NCI-H2171 treated with DMSO at 0.1 percent for 48 hours (cell line): ENCODE measurements around the gene CDK18.
A peak's percentile ranks its signal among the peaks of the same experiment; 100 is the strongest.
"Not testable (repeated sequence)": the region's sequence is repeated elsewhere in the genome, so short reads cannot be mapped to it uniquely, and the experiment has no call there.

Experiments used
- DNase-seq: peaks from one replicate; lab custom pipeline; 2025; lab: John Stamatoyannopoulos, UW

CDK18 gene

DNA sequence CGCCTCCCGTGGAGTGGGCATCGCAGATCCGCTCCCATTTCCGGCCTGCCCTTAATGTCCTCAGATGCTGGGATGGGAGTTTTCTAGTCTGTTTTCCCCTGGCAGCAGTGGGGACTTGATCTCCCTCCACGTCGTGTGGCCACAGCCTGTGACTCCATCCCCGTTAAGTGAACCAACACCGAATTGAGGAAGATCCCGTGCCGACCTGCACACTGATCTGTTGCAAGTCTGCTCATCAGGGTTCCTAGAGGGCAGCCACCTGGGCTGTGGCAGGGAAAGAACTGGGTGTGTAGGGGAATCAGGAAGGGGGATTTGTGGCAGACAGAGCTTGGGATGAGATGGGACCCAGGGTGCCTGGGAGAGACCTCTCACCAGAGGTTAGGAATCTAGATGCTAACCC is 23.3 kb upstream of the CDK18 start:
- peak; percentile 47 for DNase-seq

DNA sequence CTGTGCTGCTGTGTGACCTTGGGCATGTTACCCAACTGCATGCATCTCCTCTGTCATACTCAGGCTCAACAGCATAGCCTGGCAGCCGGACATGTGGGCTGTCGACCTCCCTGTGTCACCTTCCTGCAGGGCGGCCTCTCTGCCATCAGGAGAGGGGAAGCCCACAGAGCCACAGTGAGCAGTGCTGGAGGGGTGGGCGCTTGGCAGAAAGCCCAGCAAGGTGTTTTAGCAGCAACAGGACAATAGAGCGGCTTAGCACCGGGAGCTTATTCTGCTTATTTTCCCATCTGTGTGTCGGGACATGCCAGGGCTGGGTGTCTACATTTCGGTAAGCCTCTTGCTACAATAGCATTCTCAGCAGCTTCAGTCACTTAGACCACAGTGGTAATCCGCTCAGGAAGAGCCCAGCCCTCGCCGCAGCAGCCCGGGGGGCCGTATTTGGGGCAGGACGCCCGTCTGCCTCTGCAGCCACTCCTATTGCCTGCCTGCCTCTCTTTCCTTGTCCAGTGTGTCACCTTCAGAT is 22.8 kb upstream of the CDK18 start:
- peak; percentile 75 for DNase-seq

DNA sequence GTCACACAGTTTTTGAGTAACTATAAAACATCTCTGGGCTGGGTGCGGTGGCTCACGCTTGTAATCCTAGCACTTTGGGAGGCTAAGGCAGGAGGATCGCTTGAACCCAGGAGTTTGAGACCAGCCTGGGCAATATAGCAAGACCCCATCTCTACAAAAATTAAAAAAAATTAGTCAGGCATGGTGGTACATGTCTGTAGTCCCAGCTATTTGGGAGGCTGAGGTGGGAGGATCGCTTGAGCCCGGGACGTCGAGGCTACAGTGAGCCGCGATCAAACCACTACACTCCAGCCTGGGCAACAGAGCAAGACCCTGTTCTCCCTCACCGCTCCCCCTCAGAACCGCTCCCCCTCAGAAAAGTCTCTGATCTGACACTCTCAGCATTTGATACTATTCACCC is 21.9 kb upstream of the CDK18 start:
- not testable (repeated sequence) for DNase-seq

DNA sequence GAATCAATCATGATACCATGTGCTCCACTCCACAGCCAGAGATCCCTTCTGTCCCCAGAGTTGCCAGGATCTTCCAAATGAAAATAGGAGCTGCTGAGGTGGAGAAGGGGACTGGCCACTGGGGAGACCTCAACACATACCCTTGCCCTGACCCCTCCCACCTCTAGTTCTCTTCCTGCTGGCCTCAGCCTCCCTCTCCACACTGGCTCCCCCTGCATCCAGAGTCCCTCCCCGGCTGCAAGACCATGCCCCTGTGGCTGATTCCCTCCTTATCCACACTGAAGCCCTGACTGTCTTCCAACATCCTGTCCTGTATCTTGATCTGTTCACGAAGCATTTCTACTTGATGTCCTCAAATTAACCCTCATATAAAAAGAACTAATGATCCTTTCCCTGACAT is 21.1 kb upstream of the CDK18 start:
- DNase-seq, result no peak

DNA sequence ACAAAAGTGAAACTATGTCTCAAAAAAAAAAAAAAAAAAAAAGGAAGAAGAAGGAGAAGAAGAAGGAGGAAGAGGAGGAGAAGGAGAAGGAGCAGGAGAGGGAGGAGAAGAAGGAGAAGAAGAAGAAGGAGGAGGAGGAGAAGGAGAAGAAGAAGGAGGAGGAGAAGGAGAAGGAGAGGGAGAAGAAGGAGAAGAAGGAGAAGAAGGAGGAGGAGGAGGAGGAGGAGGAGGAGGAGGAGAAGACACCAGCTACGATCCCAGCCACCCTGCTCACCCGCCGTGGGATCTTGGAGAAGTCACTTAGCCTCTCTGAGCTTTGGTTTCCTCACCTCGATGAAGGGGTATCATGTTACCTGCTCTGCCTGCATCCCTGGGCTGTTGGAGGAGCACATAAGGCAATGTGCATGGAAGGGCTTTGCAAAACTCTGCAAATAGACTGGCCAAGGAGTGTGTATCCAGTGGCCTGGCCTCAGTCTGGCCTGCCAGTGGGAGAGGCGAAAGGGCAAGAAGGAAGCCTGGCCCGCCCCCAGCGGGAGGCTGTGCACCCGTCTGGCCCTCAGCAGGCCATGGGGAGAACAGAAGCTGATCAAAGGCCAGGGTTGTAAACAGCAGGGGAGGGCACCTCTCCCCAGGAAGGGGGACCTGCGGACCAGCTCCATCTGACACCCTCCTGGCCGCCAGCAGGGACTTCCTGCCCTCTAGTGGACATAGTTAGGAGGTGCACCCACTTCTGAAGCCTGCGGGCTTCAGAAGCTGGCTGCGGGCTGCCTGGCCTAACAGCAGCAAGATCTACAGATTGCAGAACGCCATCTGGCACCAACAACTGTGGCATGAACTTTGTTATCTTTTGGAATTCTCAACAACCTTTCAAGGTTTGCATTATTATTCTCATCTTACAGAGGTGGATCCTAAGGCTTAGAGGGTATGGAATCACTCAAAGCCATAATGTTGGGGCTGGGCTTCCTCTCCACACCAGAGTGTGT is 19.2 kb upstream of the CDK18 start:
- DNase-seq, result peak; percentile 97

DNA sequence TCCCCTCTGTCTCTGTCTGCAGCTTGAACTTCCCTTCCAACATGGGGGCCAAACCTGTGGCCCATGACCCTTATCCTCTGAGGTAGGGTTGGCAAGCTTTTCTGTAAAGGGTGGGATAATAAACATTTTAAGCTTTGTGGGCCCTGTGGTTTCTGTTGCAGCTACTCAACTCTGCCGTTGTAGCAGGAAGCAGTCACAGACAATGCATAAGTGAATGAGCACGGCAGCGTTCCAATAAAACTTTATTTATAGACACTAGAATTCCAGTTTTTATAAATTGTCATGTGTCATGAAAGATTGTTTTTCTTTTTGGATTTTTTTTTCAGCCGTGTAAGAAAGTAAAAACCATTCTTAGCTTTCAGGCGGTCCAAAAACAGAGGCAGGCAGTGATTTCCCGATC is 18.2 kb upstream of the CDK18 start:
- no peak for DNase-seq

DNA sequence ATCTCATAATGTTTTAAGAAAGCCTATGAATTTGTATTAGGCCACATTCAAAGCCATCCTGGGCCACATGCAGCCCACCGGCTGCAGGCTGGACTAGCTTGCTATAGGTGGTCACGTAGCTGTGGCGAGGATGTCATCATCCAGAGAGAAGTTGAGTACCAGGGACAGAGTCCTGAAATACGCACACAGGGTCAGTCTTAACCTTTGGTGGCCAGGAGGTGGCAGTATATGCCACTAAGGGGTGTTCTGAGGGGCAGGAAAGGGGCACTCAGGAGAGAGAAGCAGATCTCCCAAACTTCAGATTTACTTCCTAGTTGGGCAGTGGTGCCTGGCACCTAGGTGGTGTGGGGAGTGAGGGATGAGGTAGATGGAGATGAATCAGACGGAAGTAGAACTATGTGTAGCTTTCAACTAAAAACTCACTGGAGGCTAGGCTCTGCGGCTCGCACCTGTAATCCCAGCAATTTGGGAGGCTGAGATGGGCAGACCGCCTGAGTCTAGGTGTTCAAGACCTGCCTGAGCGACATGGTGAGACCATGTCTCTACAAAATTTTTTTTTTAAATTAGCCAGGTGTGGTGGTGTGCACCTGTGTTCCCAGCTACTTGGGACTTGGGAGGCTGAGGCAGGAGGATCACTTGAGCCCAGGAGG is 16.3 kb upstream of the CDK18 start:
- DNase-seq, result peak; percentile 51

DNA sequence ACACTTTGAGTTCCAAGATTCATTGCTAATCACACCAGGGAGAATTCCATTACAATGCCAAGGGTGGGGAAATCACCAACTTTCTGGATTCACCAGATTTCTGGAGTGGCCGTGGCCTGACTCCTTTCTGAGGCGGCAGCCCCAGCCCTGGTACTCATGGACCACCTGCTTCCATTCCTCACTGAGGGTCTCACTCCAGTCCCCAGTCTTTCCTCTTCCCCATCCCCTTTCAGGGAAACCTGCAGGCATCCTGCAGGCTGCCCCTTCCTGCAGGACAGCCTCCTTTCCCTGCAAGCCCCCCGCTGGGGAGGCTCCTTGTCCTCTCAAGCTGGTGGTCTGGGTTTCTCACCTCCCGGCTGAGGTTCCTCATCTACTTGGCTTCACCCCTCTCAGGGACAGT is 12.7 kb upstream of the CDK18 start:
- DNase-seq, result no peak

DNA sequence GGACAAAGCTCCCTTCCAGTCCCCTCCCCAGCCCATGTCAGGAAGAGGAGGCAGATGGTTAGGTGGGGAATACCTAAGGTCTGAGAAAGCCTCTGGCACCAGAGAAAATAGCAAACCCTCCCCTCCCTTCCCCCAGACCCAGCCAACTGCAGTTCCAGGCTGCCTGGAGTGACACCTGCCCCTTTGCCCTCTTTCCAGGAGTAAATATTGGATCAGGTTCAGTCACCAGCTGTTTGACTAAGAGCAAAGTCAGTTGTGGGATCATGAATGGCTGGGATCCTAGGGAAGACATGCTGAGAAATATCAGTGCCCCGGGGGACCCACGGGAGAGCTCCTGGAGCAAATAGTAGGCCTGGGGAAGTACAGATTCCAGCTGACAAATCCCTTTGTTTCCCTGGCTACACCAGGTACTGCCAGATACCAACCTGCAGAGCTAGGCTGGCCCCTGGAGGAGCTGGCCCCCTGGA is 12.2 kb upstream of the CDK18 start:
- peak; percentile 100 for DNase-seq

DNA sequence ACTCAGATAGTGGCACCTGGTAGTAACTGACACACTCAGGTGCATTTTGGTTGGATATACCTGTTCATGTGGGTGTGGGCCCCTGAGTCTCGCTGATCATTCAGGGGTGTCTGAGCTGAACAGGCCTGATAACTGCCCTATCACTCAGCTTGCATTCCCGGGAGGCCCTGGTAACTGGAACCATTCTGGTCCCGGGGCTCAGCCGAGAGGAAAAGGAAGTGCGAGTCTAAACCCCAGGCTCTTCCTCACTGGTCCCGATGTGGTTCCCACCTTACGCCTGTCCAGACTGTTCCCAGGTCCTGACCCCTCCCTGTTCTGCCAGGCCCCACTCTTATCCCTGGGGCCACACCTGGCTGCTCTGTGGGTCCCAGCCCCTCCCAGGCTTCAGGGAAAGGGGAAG is 11.7 kb upstream of the CDK18 start:
- DNase-seq, result peak; percentile 61

DNA sequence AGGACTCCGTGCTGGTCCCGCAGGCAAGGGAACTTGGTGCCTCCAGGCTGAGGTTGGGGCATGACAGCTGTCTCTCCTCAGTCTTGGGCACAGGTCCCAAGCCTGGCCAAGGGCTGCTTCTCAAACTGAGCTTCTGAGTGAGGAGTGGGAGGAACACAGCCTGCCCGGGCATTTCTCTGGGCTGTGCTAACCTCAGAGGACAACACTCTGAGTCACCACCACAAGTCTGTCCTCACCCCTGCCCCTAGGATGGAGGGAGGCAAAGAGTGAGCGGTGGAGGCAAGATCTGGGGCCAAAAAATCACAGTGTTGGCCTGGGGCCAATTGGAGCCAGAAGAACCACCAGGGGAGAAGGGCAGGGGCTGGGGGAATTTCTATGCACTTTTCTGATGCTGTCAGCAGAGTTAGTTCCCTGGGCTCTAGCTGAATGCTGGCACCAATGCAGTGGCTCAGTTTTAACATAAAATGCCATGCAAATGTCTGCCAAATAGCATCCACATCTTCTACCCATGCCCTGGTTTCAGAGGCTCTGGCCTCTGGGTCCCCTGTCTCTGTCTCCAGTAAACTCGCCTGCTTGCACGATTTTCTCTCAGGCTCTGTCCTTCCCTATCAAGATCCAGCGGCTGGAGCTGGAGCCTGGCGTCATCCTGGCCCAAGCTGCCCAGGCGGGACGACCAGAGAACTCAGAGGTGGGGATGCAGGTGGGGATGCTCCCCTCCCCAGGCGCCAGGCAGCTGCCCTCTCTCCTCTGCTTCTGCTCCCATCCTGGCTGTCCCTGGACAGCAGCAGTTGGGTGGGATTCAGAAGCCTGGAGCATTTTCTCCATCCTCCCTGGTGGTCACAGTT is 11.0 kb upstream of the CDK18 start:
- DNase-seq, result peak; percentile 32

DNA sequence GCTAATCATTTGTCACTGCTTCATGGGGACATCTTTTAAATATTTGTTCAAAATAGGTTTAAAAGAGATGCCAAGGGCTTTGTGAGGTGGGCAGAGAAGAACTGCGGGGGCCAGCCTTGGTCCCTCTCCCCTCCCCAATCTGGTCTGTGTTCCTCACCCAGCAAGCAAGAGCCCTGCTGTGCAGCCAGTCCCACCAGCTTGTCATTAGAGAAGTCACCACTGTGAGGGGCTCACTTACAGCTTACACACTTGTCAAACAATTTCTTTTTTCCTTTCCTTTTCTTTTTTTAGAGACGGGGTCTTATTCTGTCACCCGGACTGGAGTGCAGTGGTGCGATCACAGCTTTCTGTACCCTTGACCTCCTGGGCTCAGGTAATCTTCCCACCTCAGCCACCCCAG is 10.4 kb upstream of the CDK18 start:
- DNase-seq, result no peak

DNA sequence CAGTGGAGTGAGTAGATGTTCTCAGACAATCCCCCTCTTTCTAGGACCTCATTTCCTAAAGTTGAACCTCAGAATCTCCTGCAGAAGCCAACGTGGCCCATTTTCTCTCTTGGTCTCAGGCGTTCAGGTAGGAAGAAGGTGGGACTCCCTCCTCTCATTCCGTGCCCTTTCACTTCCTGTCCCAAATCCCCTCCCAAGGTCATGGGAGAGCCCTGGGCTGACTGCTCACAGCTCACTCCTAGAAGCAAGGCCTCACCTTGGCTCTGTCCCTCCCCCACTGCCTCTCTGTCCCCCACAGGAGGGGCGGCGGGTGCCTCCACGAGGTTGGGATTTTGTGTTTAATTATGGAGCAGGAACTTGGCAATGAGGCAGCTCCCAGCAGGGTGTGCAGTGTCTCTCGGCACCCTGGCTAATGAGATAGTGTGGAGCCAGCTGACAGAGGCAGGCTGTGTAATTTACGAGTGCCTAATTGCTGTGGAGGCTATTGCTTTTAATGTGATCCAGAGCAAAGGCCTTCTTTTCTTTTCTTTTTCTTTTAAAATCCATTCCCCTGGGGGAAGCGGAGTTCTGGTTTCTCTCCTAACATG is 9.1 kb upstream of the CDK18 start:
- peak; percentile 89 for DNase-seq

DNA sequence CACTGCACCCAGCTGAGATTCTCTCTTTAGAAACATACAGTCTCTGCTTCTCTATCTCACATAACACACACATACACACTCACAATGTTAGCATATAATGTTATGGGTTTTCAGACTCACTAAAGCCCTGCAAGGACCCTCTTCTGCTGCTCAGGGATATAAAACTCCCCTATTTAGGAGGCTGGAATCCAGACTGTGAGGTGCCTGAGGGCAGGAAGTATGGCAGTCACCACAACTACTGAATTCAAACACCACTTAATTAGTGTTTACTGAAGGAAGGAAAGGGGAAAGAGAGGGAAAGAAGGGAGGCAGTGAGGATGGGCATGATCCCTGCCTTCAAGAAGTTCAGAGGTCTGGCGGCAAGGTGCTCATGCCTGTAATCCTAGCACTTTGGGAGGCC is 7.8 kb upstream of the CDK18 start:
- DNase-seq, result no peak

DNA sequence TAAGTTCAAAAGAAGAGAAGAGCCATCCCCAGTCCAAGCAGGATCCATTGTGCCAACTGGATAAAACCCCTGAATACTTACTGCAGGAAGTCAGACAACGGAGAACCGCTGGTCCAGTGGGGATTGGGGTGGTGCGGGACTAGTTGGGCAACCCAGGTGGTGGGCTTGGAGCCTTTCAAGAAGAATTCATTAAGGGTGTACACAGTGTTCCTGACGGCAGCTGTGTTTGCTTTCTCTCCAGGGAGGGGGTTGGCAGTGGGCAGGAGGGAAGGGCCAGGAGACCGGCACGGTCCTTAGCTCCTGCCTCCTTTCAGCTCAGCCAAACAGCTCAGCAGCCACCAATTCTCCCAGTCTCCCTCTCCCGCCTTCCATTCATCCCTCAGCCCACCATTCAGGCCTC is 7.1 kb upstream of the CDK18 start:
- peak; percentile 31 for DNase-seq

DNA sequence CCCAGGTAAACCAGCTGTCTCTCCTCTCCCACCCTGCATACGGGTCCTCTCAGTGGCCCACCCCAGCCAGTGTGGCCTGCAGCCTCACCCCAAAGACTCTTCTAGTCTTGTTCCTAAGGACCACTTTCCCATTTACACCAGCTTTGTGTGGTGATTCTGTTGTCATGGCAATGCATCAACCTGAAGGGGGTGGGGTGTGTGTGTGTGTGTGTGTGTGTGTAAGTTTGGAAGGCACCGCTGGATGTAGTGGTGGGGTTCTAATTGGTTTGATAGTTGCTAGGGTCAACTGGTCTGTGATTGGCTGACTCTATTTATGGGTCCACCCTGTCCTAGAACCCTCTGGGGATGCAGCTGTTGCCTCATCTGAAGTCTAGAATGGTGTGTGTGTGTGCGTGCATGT is 4.7 kb upstream of the CDK18 start:
- no peak for DNase-seq

DNA sequence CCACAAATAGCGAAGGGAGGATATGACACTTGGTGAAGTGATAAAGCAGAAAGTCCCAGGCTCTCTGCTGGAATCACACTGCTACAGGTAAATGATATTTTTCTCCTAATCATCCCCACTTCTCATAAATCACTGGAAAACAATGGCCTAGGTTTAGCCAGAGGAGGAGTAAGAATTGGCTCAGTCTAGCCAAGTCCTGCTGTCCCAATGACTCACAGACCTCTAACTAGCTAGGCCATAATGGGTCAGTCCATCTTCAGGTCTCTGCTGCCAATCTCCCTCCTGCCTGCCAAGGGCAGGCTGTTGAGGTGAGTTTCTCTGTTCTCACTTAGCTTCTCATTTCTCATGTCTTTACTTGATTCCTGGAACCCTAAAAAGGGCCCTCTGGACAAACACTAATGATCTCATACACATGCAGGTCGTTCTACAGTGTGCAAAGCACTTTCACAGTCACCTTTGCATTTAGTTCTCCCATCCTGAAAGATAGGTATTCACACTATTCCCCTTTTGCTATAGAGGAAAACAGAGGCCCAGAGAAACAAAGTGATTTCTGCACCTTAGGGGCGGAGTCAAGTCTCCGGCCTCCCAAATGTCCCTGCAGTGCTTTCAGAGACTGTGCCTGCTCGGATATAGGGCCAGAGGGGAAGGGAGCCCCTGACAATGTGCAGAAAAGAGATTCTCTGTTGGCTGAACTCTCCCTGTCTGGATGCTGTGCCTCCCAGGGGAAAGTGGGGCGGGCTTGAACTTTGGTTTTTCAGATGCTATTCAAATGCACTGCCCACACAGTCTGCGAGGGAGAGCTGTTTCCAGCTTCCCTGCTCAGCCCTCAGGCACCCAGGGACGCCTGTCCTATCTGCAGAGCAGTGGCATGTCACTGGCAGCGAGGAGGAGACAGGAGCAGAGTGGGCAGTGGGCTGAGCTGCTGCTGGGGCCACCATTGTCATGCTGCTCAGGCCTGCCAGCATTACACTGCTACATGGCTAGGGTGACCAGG is 3.9 kb upstream of the CDK18 start:
- DNase-seq, result no peak

DNA sequence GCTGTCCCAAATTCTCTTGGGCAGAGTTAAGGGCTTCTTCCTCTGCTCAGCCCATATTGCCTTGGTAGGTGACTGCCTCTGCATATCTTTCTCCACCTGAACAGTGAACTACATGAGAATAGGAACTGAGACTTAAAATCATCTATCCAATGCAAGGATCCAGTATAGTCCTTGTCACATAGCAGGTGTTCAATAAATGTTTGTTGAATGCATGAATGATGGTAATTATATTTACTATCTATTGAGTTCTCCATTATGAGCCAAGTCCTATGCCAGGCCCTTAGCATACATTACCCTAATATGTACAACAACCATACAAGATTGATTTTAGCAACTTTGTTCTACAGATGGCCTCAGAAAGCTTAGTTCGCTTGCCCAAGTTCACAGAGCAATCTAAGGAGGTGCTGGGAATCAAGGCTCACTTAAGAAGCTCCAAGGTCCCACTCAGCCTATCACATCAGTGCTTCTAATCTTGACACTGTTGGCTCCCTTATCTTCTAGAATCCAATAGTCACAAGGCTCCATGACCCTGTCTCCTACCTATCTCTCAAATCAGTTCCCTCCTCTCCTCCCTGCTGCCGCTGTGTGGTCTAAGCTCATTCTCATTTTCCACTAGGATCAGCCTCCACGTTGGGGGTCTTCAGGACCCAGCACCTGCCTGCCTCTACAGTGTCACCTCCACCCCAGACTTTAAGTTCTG is 2.2 kb upstream of the CDK18 start:
- DNase-seq, result no peak

DNA sequence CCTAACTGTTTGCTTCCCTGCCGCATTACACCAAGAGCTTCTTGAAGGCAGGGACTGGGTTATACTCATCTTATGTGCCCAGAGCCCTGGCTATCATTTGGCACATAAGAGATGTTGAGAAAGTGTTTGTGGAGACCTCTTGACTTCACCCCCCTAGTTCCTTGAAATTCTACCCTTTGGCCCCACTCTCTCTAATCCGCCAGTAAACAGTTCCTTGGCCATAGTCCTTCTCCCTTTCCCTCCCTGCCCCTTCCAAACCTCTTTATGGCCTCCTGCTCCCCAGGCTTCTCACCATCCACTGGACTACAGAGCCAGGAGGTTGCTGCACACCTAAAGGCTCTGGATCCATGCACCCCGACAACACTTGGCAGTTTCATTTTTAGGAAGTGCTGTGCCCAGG is 1.5 kb upstream of the CDK18 start:
- no peak for DNase-seq
